A549 (cell line): ENCODE data around the gene AFG1L. TPM values are rescaled to one million over a fixed set of nuclear protein-coding genes. Genes with fewer than 3 reads are reported as not detected.

Source experiments
- ATAC-seq, 2 experiments: fragments of 200-7000 bp in 1 of 2; fragments of >200 bp in 1 of 2; cut with Nextera tagmentation in 1 of 2; cut with Tn5 transposase in 1 of 2; 3 replicates each; pipeline versions ENCODE4 v1.8.0 to v1.9.1; 2018 to 2020; ENCODE audit warnings: mild to moderate bottlenecking in 1 of 2, moderate library complexity in 1 of 2
- CTCF ChIA-PET: fragments of 300-600 bp; sonication (Branson Sonifier 250); formaldehyde crosslinking; extraction: SDS; loops from one replicate; lab custom pipeline; 2021; ENCODE audit warnings: antibody characterized with exemption, inconsistent platforms; lab: Yijun Ruan, JAX
- POLR2A ChIA-PET: fragments of 350-600 bp; formaldehyde crosslinking; extraction: SDS; loops from one replicate; lab custom pipeline; 2021; ENCODE audit warnings: antibody characterized with exemption, inconsistent platforms; lab: Yijun Ruan, JAX
- DNase-seq, 2 experiments: peaks; one replicate each; pipeline versions ENCODE4 v3.0.0 to v3.0.0-alpha.2; 2011 to 2016; ENCODE audit warnings: low read depth in 1 of 2, low spot score in 1 of 2
- FAIRE-seq: peaks from 2 replicates; lab custom pipeline; 2011; peaks lifted over from hg19 to GRCh38; lab: Jason Lieb, UNC
- H3K27ac ChIP-seq, 2 experiments: fragments of >200 bp; sonication (Bioruptor Twin); formaldehyde crosslinking; 3 replicates each; pipeline ENCODE4 v1.5.1; 2016 to 2017
- H3K4me1 ChIP-seq: fragments of >200 bp; sonication (Bioruptor Twin); formaldehyde crosslinking; 3 replicates; pipeline ENCODE4 v1.6.1; 2016
- H3K4me2 ChIP-seq: fragments of >200 bp; sonication (Bioruptor Twin); formaldehyde crosslinking; 3 replicates; pipeline ENCODE4 v1.6.1; 2016
- H3K4me3 ChIP-seq: fragments of >200 bp; sonication (Bioruptor Twin); formaldehyde crosslinking; 3 replicates; pipeline ENCODE4 v1.5.1; 2016
- H3K9me3 ChIP-seq: fragments of >200 bp; sonication (Bioruptor Twin); formaldehyde crosslinking; 3 replicates; pipeline ENCODE4 v1.6.1; 2016
- ATOH8 ChIP-seq: fragments of 250-450 bp; sonication (Bioruptor Pico); IDR thresholded peaks from 2 replicates; pipeline ENCODE4 v1.5.0; 2020; ENCODE audit warnings: low read depth, mild to moderate bottlenecking, moderate library complexity
- BCL3 ChIP-seq: fragments of >200 bp; sonication (Bioruptor Twin); formaldehyde crosslinking; IDR thresholded peaks from 3 replicates; pipeline ENCODE4 v1.6.1; 2016
- BHLHE40 ChIP-seq: IDR thresholded peaks from 2 replicates; pipeline ENCODE4 v1.6.1; 2012; ENCODE audit warnings: low read depth, low read length, inconsistent platforms
- CBX8 ChIP-seq: fragments of 200-600 bp; sonication (generic); IDR thresholded peaks from 2 replicates; pipeline ENCODE4 v1.6.1; 2016
- CHD2 ChIP-seq: fragments of 150-350 bp; IDR thresholded peaks from 2 replicates; pipeline ENCODE4 v1.6.1; 2014; ENCODE audit warnings: low read length; ENCODE audit not compliant: partially characterized antibody
- CTCF ChIP-seq: fragments of >200 bp; sonication (Bioruptor Twin); formaldehyde crosslinking; IDR thresholded peaks from 3 replicates; pipeline ENCODE4 v1.5.1; 2016
- EHF ChIP-seq: fragments of 250-450 bp; sonication (Bioruptor Pico); IDR thresholded peaks from 2 replicates; pipeline ENCODE4 v1.5.0; 2020; ENCODE audit warnings: mild to moderate bottlenecking
- EHMT2 ChIP-seq: fragments of 200-600 bp; sonication (generic); IDR thresholded peaks from 2 replicates; pipeline ENCODE4 v1.6.1; 2016; ENCODE audit warnings: antibody characterized with exemption, low read depth, mild to moderate bottlenecking, moderate library complexity
- HDAC2 ChIP-seq: fragments of 200-600 bp; sonication (generic); IDR thresholded peaks from 2 replicates; pipeline ENCODE4 v1.6.1; 2016
- HMGXB4 ChIP-seq: fragments of 250-450 bp; sonication (Bioruptor Pico); IDR thresholded peaks from 2 replicates; pipeline ENCODE4 v1.5.0; 2021; ENCODE audit warnings: mild to moderate bottlenecking, moderate library complexity, borderline replicate concordance
- HOXA7 ChIP-seq: fragments of 250-450 bp; sonication (Bioruptor Pico); IDR thresholded peaks from 2 replicates; pipeline ENCODE4 v1.5.0; 2020; ENCODE audit warnings: mild to moderate bottlenecking, moderate library complexity
- HOXB13 ChIP-seq: fragments of 250-450 bp; sonication (Bioruptor Pico); IDR thresholded peaks from 2 replicates; pipeline ENCODE4 v1.5.0; 2020; ENCODE audit warnings: low read depth, mild to moderate bottlenecking, moderate library complexity
- HOXB5 ChIP-seq: fragments of 250-450 bp; sonication (Bioruptor Pico); IDR thresholded peaks from 2 replicates; pipeline ENCODE4 v1.5.0; 2020; ENCODE audit warnings: mild to moderate bottlenecking, moderate library complexity
- JUN ChIP-seq, 2 experiments: fragments of >200 bp; sonication (Bioruptor Twin); formaldehyde crosslinking; IDR thresholded peaks; 2 replicates in 1 of 2; 3 replicates in 1 of 2; pipeline ENCODE4 v1.6.1; 2016 to 2017
- MAFK ChIP-seq: fragments of 450-650 bp; IDR thresholded peaks from 2 replicates; pipeline ENCODE4 v1.6.1; 2014; ENCODE audit not compliant: partially characterized antibody
- MAZ ChIP-seq: fragments of 150-350 bp; IDR thresholded peaks from 2 replicates; pipeline ENCODE4 v1.6.1; 2014; ENCODE audit warnings: antibody characterized with exemption, low read depth, low read length, borderline replicate concordance
- NFE2L2 ChIP-seq: fragments of 150-350 bp; conservative IDR thresholded peaks from 2 replicates; pipeline ENCODE4 v1.6.1; 2014; ENCODE audit warnings: low read length
- NPAS2 ChIP-seq: fragments of 250-450 bp; sonication (Bioruptor Pico); IDR thresholded peaks from 2 replicates; pipeline ENCODE4 v1.8.0; 2022; ENCODE audit warnings: mild to moderate bottlenecking, moderate library complexity, borderline replicate concordance
- NR3C1 ChIP-seq: fragments of >200 bp; sonication (Bioruptor Twin); formaldehyde crosslinking; IDR thresholded peaks from 3 replicates; pipeline ENCODE4 v1.6.1; 2017
- PBX3 ChIP-seq: IDR thresholded peaks from 2 replicates; pipeline ENCODE4 v1.6.1; 2012
- POLR2A ChIP-seq: IDR thresholded peaks from 2 replicates; pipeline ENCODE4 v1.6.1; 2012; ENCODE audit warnings: mild to moderate bottlenecking, low read length
- POLR2AphosphoS2 ChIP-seq: conservative IDR thresholded peaks from 2 replicates; pipeline ENCODE4 v1.6.1; 2012; ENCODE audit warnings: low read length, improper control_type of control experiment, inconsistent platforms
- RAD21 ChIP-seq, 2 experiments: fragments of >200 bp in 1 of 2; sonication (Bioruptor Twin) in 1 of 2; formaldehyde crosslinking in 1 of 2; IDR thresholded peaks in 1 of 2; conservative IDR thresholded peaks in 1 of 2; 2 replicates in 1 of 2; 3 replicates in 1 of 2; pipeline ENCODE4 v1.6.1; 2012 to 2018; ENCODE audit warnings: inconsistent platforms in 1 of 2
- RARB ChIP-seq: fragments of 250-450 bp; sonication (Bioruptor Pico); IDR thresholded peaks from 2 replicates; pipeline ENCODE4 v1.8.0; 2021; ENCODE audit warnings: mild to moderate bottlenecking, moderate library complexity
- RFX5 ChIP-seq: fragments of 450-650 bp; IDR thresholded peaks from 2 replicates; pipeline ENCODE4 v1.7.1; 2014; ENCODE audit warnings: antibody characterized with exemption, mild to moderate bottlenecking, moderate library complexity
- TP53 ChIP-seq: fragments of 250-450 bp; sonication (Bioruptor Pico); IDR thresholded peaks from 2 replicates; pipeline ENCODE4 v1.5.0; 2021; ENCODE audit warnings: mild to moderate bottlenecking, moderate library complexity
- ZC3H11A ChIP-seq: fragments of 450-650 bp; IDR thresholded peaks from 2 replicates; pipeline ENCODE4 v1.6.1; 2014; ENCODE audit warnings: antibody characterized with exemption, mild to moderate bottlenecking
- ZFP36 ChIP-seq: fragments of 450-650 bp; IDR thresholded peaks from 2 replicates; pipeline ENCODE4 v1.6.1; 2014; ENCODE audit warnings: borderline replicate concordance; ENCODE audit not compliant: partially characterized antibody
- ZSCAN20 ChIP-seq: fragments of 250-450 bp; sonication (Bioruptor Pico); IDR thresholded peaks from 2 replicates; pipeline ENCODE4 v1.8.0; 2022; ENCODE audit warnings: mild to moderate bottlenecking, moderate library complexity
- WGBS: methylation state at CpG from one replicate; pipeline ENCODE4 v1.1.6; 2017; ENCODE audit errors: missing lambda C conversion rate; 5-methylcytosine and 5-hydroxymethylcytosine counted together
- polyA plus RNA-seq, 4 experiments: library from polyadenylated mRNA; depleted of rRNA in 3 of 4; stranded (reverse); fragments of >200 nt; fragmentation: RNase III in 1 of 4; extraction: RNeasy Plus Mini Kit Qiagen cat#74134 plus additional on column Dnase treatment in 1 of 4; gene quantifications; 2 replicates in 3 of 4; 3 replicates in 1 of 4; pipeline ENCODE4 v1.2.3, GENCODE V29; 2011 to 2017

The AFG1L gene
- polyA plus RNA-seq, 2 of the 4 experiments (the other 2 are of a cell fraction), result 1.3 to 2.3 TPM

GRCh38 chr6:108364470-108364869, 69.6 kb downstream of the AFG1L start (continued):
- TF ChIP-seq ZFP36, result no peak
- no peak for TF ChIP-seq CBX8
- no peak for TF ChIP-seq RAD21 (conservative IDR thresholded peaks at IDR 0.05 in 1 of 2, IDR thresholded peaks at IDR 0.05 in 1 of 2)
- TF ChIP-seq NR3C1, result no peak
- no peak for TF ChIP-seq EHMT2
- no peak for TF ChIP-seq BHLHE40
- TF ChIP-seq BCL3, result no peak

GRCh38 chr6:108365478-108365877, 70.6 kb downstream of the AFG1L start:
- ATAC-seq (no peak), FAIRE-seq (no peak), DNase-seq (no peak)
- no peak overlapping the region for H3K4me3 ChIP-seq
- ChIA-PET POLR2A (no interaction called here), CTCF (no interaction called here)
- H3K9me3 ChIP-seq, result no peaks in the 10 kb centered on the region
- H3K4me2 ChIP-seq, result no peak overlapping the region
- H3K27ac ChIP-seq, result no peak overlapping the region
- no peaks in the 10 kb centered on the region for H3K4me1 ChIP-seq
- no peak for TF ChIP-seq RFX5
- TF ChIP-seq NPAS2 (CRISPR knock-in tag), result no peak
- no peak for TF ChIP-seq TP53 (CRISPR knock-in tag)
- TF ChIP-seq POLR2AphosphoS2, result no peak
- TF ChIP-seq ZFP36, result no peak
- TF ChIP-seq CHD2, result no peak
- no peak for TF ChIP-seq RARB
- no peak for TF ChIP-seq ATOH8 (CRISPR knock-in tag)
- no peak for TF ChIP-seq MAZ
- TF ChIP-seq ZC3H11A, result no peak
- TF ChIP-seq HOXB13 (CRISPR knock-in tag), result no peak
- no peak for TF ChIP-seq HMGXB4
- TF ChIP-seq CTCF, result no peak
- no peak for TF ChIP-seq HDAC2
- TF ChIP-seq ZSCAN20 (CRISPR knock-in tag), result no peak
- TF ChIP-seq NFE2L2, result no peak

- DNase-seq (no peak), FAIRE-seq (no peak), ATAC-seq (no peak)
- CTCF ChIA-PET, result no interaction called here
- Histone ChIP-seq H3K4me2 (no peak overlapping the region), H3K4me3 (no peak overlapping the region), H3K4me1 (no peaks in the 10 kb centered on the region), H3K9me3 (no peaks in the 10 kb centered on the region), H3K27ac (no peak overlapping the region)
- TF ChIP-seq MAFK (peak; percentile 30), HOXA7 (CRISPR knock-in tag) (no peak), POLR2A (no peak), EHF (no peak), ZSCAN20 (CRISPR knock-in tag) (no peak), JUN (IDR thresholded peaks at IDR 0.05) (no peak), HOXB5 (no peak), PBX3 (no peak), NPAS2 (CRISPR knock-in tag) (no peak)
- POLR2A ChIA-PET, result no interaction called here
- 96% methylated on average over 4 of the region's 4 CpGs for WGBS
These were observed 71.4 kb downstream of the AFG1L start for GRCh38 chr6:108366236-108366635.
